HUES64 (cell line): Measurements from ENCODE around the gene CLEC4F.

Experiments
- H3K27ac ChIP-seq: 2 replicates; pipeline ENCODE4 v1.7.0; 2013; ENCODE audit warnings: low read depth, low read length, inconsistent platforms
- H3K27me3 ChIP-seq: 2 replicates; pipeline ENCODE4 v1.6.1; 2013; ENCODE audit warnings: mild to moderate bottlenecking, low read length; ENCODE audit not compliant: insufficient read depth
- H3K36me3 ChIP-seq: 2 replicates; pipeline ENCODE4 v1.6.1; 2013; ENCODE audit warnings: mild to moderate bottlenecking, low read length; ENCODE audit not compliant: insufficient read depth
- H3K4me1 ChIP-seq: 2 replicates; pipeline ENCODE4 v1.6.1; 2013; ENCODE audit warnings: mild to moderate bottlenecking, low read length, moderate library complexity; ENCODE audit not compliant: insufficient read depth
- H3K4me3 ChIP-seq: 2 replicates; pipeline ENCODE4 v1.5.1; 2013; ENCODE audit warnings: mild to moderate bottlenecking, low read length, moderate library complexity
- H3K9ac ChIP-seq: 2 replicates; pipeline ENCODE4 v1.6.1; 2013; ENCODE audit warnings: mild to moderate bottlenecking, low read depth, low read length
- H3K9me3 ChIP-seq: 2 replicates; pipeline ENCODE4 v1.6.1; 2013; ENCODE audit warnings: low read depth, low read length; ENCODE audit not compliant: insufficient read depth
- WGBS: fragments of 150-250, 120-280 bp; methylation state at CpG from one replicate; pipeline ENCODE4 v1.1.7; 2013; ENCODE audit warnings: missing lambda C conversion rate; 5-methylcytosine and 5-hydroxymethylcytosine counted together

Gene CLEC4F

DNA sequence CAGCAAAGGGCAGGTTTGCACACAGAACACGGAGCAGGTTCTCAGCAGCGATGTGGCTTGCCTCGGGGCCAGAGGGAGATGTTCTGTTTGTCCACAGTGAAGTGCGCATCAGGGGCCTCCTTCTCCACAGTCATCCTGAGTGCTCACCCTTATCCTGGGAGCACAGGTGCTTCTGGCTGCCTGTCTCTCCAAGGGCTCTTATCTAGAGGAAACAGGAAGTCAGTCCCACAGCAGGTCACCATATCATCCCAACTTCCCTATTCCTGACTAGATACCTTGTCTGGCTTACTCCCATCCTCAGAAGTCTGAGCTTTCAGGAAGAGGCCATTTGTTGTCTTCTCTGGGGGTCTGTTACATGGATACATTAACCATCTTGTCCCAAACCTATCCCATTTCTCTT lies 15.2 kb upstream of the CLEC4F start, which contains the start of gene CD207:
Gene CD207, minus strand, starts transcription at position 174 of the 400 bp plus-strand sequence. Its CDS starts 40 bp downstream, at position 134.
- H3K4me3 ChIP-seq, result no peak within 1 kb of the TSS
- no peak within 1 kb of the TSS for H3K27ac ChIP-seq
- H3K9ac ChIP-seq, result no peak within 1 kb of the TSS
- H3K27me3 ChIP-seq, result no peaks in the 10 kb centered on the region
- H3K9me3 ChIP-seq, result no peaks in the 10 kb centered on the region
- H3K36me3 ChIP-seq, result no peaks in the 10 kb centered on the region
- 94% methylated on average over 4 of the region's 4 CpGs for WGBS
- H3K4me1 ChIP-seq, result no peaks in the 10 kb centered on the region

DNA sequence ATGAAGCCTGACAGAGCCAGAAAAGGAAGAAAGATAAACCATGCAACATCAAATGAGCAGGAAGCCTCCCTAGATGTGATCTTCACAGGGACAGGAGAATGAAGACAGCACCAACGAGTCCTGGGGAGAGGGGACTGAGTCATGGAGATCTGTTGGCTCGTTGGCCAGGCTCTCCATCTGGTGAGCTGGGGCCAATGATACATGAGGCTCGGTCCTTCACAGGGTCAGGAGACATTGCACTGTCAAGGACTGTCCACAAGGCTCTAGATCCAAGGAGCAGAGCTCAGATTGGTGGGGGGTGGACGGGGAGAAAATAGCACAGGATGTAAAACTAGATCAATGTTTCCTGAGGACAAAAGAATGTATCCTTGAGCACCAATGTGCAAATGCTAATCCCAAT lies 14.5 kb upstream of the CLEC4F start:
- 86% methylated on average over 4 of the region's 4 CpGs for WGBS
- Histone ChIP-seq H3K27me3 (no peaks in the 10 kb centered on the region), H3K4me1 (no peaks in the 10 kb centered on the region), H3K9me3 (no peaks in the 10 kb centered on the region), H3K9ac (no peak overlapping the region), H3K27ac (no peak overlapping the region), H3K4me3 (no peak overlapping the region), H3K36me3 (no peaks in the 10 kb centered on the region)

DNA sequence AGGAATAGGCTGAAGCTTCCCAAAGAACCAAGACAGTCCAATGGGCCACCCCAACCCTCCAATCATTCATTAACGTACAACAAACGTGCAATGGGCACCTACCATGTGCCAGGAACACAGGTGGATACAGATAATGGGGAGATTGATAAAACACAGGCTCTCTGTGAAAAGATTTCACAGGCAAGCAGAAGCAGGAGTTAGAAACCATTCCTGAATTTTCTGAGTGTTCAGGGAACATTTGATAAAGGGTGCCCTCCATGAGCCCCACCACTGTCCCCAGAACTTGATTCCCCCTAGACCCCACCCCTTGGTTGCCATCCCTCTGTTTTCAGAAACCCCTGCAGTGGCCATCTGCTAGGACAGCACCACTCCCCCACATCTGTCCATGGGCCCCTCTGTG lies 13.7 kb upstream of the CLEC4F start:
- 100% methylated on average over 2 of the region's 2 CpGs for WGBS
- no peak overlapping the region for H3K27ac ChIP-seq
- H3K9ac ChIP-seq, result no peak overlapping the region
- H3K4me3 ChIP-seq, result no peak overlapping the region
- no peaks in the 10 kb centered on the region for H3K9me3 ChIP-seq
- H3K27me3 ChIP-seq, result no peaks in the 10 kb centered on the region
- no peaks in the 10 kb centered on the region for H3K36me3 ChIP-seq
- H3K4me1 ChIP-seq, result no peaks in the 10 kb centered on the region

DNA sequence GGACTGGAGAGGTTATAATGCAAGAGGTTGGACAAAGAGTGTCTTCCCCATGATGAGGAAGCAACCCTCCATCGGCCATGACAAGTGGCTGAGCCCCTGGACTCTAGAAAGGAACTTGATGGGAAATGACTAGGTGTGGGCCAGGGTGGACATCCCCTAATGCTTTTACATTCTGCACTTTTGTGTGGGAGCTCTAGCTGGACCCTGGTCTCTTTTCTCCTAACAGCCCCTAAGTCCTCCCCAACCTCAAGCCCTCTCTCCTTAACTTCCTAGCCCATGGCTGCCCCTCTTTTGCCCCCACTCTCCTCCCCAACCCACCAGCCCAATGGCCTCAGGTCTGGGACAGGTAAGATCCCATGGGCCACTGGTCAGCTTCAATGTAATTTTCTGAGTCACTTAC lies 12.8 kb upstream of the CLEC4F start:
- WGBS, result 73% methylated on average over 1 of the region's 1 CpG
- no peaks in the 10 kb centered on the region for H3K27me3 ChIP-seq
- H3K9ac ChIP-seq, result no peak overlapping the region
- H3K27ac ChIP-seq, result no peak overlapping the region
- H3K36me3 ChIP-seq, result no peaks in the 10 kb centered on the region
- no peak overlapping the region for H3K4me3 ChIP-seq
- no peaks in the 10 kb centered on the region for H3K9me3 ChIP-seq
- H3K4me1 ChIP-seq, result no peaks in the 10 kb centered on the region; the same call in 1 of the 2 replicates

DNA sequence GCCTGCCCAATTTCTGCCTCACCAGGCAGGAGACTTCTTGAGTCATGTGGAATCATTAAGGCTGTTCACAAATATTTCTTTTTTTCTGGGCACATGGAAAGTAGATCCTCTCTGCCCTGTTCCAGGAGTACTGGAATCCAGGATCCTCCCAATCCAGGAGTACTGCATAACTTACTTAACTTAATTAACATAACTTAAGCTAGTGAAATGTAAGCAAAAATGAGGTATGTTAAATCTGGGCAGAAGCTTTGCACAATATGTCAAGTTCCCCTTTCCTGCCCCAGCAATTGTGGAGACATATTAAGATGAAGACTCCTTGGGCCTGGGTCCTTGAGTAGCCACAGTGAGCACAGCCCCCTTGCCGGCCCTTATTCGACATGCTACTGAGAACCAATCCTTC lies 12.0 kb upstream of the CLEC4F start:
- Histone ChIP-seq H3K27ac (no peak overlapping the region), H3K4me3 (no peak overlapping the region), H3K9ac (no peak overlapping the region), H3K36me3 (no peaks in the 10 kb centered on the region), H3K27me3 (no peaks in the 10 kb centered on the region; the same call in 1 of the 2 replicates), H3K9me3 (no peaks in the 10 kb centered on the region), H3K4me1 (no peaks in the 10 kb centered on the region; the same call in 1 of the 2 replicates)
- 86% methylated on average over 2 of the region's 2 CpGs for WGBS

DNA sequence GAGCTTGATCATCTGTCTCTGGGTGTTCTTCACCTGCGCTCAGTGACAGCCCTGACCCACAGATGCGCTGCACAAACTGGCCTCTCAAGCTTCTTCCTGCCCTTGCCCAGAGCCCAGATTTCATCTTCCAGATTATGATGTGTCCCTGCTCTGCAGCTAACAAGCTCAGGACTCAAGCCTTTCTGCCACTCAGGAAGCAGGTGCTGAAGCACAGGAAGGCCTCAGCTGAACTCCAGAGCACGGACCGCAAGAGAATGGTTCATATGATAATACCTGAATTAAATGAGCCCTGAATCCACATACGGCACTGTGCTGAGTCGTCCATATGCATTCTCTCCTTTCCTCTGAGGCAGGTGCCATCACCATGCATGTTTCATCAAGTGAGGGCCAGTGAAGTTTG lies 11.5 kb upstream of the CLEC4F start:
- H3K36me3 ChIP-seq, result no peaks in the 10 kb centered on the region
- H3K4me3 ChIP-seq, result no peak overlapping the region
- no peak overlapping the region for H3K9ac ChIP-seq
- no peaks in the 10 kb centered on the region; the same call in 1 of the 2 replicates for H3K4me1 ChIP-seq
- H3K27me3 ChIP-seq, result no peaks in the 10 kb centered on the region; the same call in 1 of the 2 replicates
- 96% methylated on average over 6 of the region's 6 CpGs for WGBS
- no peak overlapping the region for H3K27ac ChIP-seq
- H3K9me3 ChIP-seq, result no peaks in the 10 kb centered on the region

DNA sequence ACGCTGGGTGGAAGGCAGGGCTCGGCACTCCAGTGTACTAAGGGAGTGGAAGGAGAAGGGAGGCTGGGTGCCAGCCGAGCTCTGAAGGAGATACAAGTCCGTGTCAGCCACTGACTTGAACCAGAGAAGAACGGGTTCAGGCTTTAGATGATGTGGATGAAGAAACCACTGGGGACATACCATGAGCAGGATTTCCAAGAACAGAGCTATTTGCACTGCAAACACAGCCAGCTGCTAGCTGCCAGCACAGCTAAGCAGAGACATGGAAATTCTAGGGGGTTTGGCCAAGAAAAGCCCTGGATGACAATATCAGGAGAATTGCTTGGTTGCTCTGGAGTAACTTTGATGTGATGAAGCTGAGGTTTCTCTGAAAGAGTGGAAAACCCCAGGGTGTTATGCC lies 10.0 kb upstream of the CLEC4F start:
- Histone ChIP-seq H3K9ac (no peak overlapping the region), H3K36me3 (no peaks in the 10 kb centered on the region), H3K27ac (no peak overlapping the region), H3K27me3 (no peaks in the 10 kb centered on the region; the same call in 1 of the 2 replicates), H3K9me3 (no peaks in the 10 kb centered on the region), H3K4me1 (no peaks in the 10 kb centered on the region; the same call in 1 of the 2 replicates), H3K4me3 (no peak overlapping the region)
- WGBS, result 89% methylated on average over 5 of the region's 5 CpGs

DNA sequence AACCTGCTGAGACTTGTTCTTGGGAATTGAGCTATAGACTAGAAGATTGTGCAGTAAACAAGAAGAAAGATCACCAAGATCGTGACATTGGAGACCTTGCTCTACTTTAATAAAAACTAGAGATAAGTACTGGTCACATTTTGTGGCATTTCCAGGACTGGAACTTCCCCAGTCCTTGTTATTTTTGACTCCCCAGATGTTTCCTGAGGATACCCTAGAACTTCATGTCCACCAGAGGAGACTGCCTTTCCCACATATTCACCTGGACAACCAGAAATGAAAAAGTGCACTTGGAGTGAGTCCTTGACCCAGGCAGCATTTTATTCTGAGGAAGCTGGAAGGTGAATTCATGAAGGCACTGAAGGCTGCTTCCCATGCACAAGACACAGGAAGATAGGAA lies 9.5 kb upstream of the CLEC4F start:
- no peaks in the 10 kb centered on the region; the same call in 1 of the 2 replicates for H3K27me3 ChIP-seq
- WGBS, result 100% methylated on average over 1 of the region's 1 CpG
- H3K36me3 ChIP-seq, result no peaks in the 10 kb centered on the region
- no peaks in the 10 kb centered on the region; the same call in 1 of the 2 replicates for H3K4me1 ChIP-seq
- no peak overlapping the region for H3K4me3 ChIP-seq
- no peak overlapping the region for H3K27ac ChIP-seq
- H3K9me3 ChIP-seq, result no peaks in the 10 kb centered on the region
- H3K9ac ChIP-seq, result no peak overlapping the region

DNA sequence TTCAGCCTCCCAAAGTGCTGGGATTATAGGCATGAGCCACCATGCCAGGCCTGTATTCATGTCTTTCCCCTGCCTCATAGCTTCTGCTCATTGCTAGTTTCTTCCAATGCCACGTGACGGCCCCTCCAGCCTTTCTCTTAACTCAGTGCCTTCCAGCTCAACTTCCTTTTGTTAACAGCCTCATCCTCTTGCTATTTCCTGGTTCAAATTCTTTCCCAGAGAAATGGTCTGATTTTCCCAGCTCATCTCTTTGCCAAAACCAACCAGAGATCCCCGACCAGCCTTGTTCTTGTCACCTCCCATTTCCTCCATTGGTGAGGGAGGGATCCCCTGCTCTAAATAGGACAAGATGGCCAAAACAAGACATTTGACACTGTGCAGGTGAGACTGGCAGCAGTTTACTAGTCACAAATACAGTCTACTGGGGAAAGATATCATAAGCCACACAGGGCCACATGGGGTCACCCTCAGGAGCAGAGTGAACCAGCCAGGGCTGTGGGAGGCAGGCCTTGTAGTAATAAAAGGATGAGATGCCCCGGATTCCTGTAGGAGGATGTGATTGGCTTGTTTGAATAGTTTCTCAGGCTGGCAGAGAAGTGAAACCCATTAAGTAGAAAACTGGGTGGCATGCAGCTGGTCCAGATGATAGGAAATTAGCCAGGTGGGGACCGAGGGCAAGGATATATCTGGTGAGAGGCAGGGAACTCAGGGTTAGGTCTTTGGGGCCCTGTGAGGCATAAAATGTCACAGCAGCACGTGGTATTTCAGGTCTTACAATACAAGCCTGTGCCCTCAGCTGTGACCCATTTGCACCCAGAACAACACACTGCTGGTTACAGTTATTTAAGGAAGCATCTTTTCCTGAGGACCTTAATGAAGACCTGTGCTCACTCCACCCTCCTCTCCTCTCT lies 8.8 kb upstream of the CLEC4F start:
- Histone ChIP-seq H3K9ac (no peak overlapping the region), H3K4me3 (no peak overlapping the region), H3K4me1 (no peaks in the 10 kb centered on the region; the same call in 1 of the 2 replicates), H3K9me3 (no peaks in the 10 kb centered on the region), H3K36me3 (no peaks in the 10 kb centered on the region), H3K27me3 (no peaks in the 10 kb centered on the region; the same call in 1 of the 2 replicates), H3K27ac (no peak overlapping the region)
- WGBS, result 83% methylated on average over 6 of the region's 6 CpGs

DNA sequence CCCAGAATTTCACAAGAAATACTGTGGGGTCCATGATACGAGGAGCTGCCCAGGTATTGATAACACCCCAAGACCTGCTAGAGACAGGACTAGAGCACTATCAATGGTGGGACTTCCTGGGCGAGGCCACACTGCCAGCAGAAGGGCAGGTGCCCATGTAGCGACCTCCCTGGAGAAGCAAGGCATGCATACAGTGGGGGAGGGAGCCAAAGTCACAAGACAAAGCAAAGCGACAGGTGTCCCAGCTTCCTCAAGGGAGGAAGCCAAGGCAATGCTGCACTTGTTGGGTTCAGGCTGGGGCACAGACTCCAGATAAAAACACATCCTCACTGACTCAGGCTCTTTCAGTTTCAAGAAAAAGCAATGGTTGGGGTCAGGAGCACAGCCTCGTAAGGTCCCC lies 7.7 kb upstream of the CLEC4F start:
- H3K27me3 ChIP-seq, result no peaks in the 10 kb centered on the region; the same call in 1 of the 2 replicates
- 70% methylated on average over 5 of the region's 5 CpGs for WGBS
- no peak overlapping the region for H3K27ac ChIP-seq
- H3K9ac ChIP-seq, result no peak overlapping the region
- no peaks in the 10 kb centered on the region for H3K9me3 ChIP-seq
- H3K4me1 ChIP-seq, result no peaks in the 10 kb centered on the region; the same call in 1 of the 2 replicates
- no peaks in the 10 kb centered on the region for H3K36me3 ChIP-seq
- no peak overlapping the region for H3K4me3 ChIP-seq

DNA sequence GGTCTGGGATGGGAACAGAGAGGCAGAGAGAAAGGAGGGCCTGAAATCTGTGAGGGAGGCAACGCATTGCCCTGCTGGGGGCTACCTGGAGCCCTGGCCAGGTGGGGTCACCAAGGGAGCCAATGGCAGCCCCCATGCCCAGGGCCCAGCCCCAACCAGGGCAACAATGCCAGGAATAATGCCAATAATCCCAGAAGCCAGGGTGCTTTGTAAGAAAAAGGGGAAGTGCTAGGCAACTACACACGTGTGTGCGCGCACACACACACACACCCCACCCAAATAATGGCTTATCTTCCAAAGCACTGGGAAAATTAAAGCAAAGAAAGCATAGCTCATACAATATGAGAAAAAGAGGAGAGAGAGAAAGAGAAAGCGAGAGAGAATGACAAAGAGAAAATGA lies 7.0 kb upstream of the CLEC4F start:
- H3K36me3 ChIP-seq, result no peaks in the 10 kb centered on the region
- H3K27ac ChIP-seq, result no peak overlapping the region
- H3K27me3 ChIP-seq, result no peaks in the 10 kb centered on the region; the same call in 1 of the 2 replicates
- no peak overlapping the region for H3K4me3 ChIP-seq
- 93% methylated on average over 1 of the region's 5 CpGs for WGBS
- no peaks in the 10 kb centered on the region; the same call in 1 of the 2 replicates for H3K4me1 ChIP-seq
- H3K9me3 ChIP-seq, result no peaks in the 10 kb centered on the region
- no peak overlapping the region for H3K9ac ChIP-seq
